Glutamatergic neuron (in vitro differentiated cells): ENCODE data around the gene SHOX. TPM values are rescaled to one million over a fixed set of nuclear protein-coding genes. Genes with fewer than 3 reads are reported as not detected.
"Not testable (repeated sequence)": the region's sequence is repeated elsewhere in the genome, so short reads cannot be mapped to it uniquely, and the experiment has no call there.

Experiments
- DNase-seq: peaks from one replicate; pipeline ENCODE4 v3.0.0; 2022
- H3K27ac Mint-ChIP-seq: one replicate; pipeline ENCODE4 v1.8.0; 2020; ENCODE audit warnings: mild to moderate bottlenecking, mixed read lengths, inconsistent platforms; ENCODE audit not compliant: unreplicated experiment
- H3K27me3 Mint-ChIP-seq: one replicate; pipeline ENCODE4 v1.8.0; 2020; ENCODE audit warnings: mild to moderate bottlenecking, moderate library complexity, mixed read lengths, inconsistent platforms; ENCODE audit not compliant: unreplicated experiment
- H3K36me3 Mint-ChIP-seq: one replicate; pipeline ENCODE4 v1.8.0; 2020; ENCODE audit warnings: mild to moderate bottlenecking, mixed read lengths, inconsistent platforms; ENCODE audit not compliant: unreplicated experiment
- H3K4me1 Mint-ChIP-seq: one replicate; pipeline ENCODE4 v1.8.0; 2020; ENCODE audit warnings: mild to moderate bottlenecking, low read depth, mixed read lengths, inconsistent platforms; ENCODE audit not compliant: unreplicated experiment
- H3K4me3 Mint-ChIP-seq: one replicate; pipeline ENCODE4 v1.8.0; 2020; ENCODE audit warnings: mild to moderate bottlenecking, mixed read lengths, inconsistent platforms; ENCODE audit not compliant: unreplicated experiment
- H3K9me3 Mint-ChIP-seq: one replicate; pipeline ENCODE4 v1.8.0; 2020; ENCODE audit warnings: mild to moderate bottlenecking, moderate library complexity, mixed read lengths, inconsistent platforms; ENCODE audit not compliant: unreplicated experiment
- total RNA-seq: library from RNA; stranded (reverse); fragmentation: NEBNext Ultra II Directional; extraction: Animal tissue kit (Norgen Biotek cat#: 25700); gene quantifications from one replicate; pipeline ENCODE4 v1.2.1, GENCODE V29; 2021; ENCODE audit not compliant: unreplicated experiment
- TF ChIP-seq, protein P1 (sequence below): fragments of 200-600 bp; sonication (generic); IDR thresholded peaks from one replicate; pipeline ENCODE4 v1.5.0; 2021; ENCODE audit not compliant: partially characterized antibody, unreplicated experiment

Gene SHOX
- total RNA-seq, 1 donor from 2014 or later, result 0.22 TPM

DNA sequence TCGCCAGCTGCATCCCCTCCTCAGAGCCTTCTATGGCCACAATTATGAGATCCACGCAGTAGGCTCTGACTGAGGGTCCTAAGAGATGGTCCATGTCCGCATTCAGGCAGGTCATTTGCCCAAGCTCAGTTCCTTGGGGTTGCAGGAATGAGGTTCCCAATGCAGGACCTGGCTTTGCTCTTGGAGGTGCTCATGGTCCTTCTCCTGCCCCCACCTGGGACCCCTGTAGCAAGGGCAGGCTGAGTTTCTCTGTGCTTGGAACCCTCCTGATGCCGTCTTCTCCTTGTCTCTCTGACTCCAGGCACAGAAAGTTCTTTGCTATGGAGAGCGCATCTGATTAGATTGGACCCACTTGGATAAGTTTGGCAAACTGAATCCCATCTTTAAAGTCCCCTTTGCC, 16.5 kb upstream of the SHOX start:
- Mint-ChIP-seq H3K9me3 (peaks cover 18% of the 10 kb centered on the region), H3K36me3 (peaks cover 37% of the 10 kb centered on the region), H3K27ac (no peak overlapping the region), H3K4me1 (peaks cover 6% of the 10 kb centered on the region), H3K4me3 (no peak overlapping the region), H3K27me3 (peaks cover 27% of the 10 kb centered on the region)
- DNase-seq, result no peak
- TF ChIP-seq, protein P1, sequence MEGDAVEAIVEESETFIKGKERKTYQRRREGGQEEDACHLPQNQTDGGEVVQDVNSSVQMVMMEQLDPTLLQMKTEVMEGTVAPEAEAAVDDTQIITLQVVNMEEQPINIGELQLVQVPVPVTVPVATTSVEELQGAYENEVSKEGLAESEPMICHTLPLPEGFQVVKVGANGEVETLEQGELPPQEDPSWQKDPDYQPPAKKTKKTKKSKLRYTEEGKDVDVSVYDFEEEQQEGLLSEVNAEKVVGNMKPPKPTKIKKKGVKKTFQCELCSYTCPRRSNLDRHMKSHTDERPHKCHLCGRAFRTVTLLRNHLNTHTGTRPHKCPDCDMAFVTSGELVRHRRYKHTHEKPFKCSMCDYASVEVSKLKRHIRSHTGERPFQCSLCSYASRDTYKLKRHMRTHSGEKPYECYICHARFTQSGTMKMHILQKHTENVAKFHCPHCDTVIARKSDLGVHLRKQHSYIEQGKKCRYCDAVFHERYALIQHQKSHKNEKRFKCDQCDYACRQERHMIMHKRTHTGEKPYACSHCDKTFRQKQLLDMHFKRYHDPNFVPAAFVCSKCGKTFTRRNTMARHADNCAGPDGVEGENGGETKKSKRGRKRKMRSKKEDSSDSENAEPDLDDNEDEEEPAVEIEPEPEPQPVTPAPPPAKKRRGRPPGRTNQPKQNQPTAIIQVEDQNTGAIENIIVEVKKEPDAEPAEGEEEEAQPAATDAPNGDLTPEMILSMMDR, result no peak

DNA sequence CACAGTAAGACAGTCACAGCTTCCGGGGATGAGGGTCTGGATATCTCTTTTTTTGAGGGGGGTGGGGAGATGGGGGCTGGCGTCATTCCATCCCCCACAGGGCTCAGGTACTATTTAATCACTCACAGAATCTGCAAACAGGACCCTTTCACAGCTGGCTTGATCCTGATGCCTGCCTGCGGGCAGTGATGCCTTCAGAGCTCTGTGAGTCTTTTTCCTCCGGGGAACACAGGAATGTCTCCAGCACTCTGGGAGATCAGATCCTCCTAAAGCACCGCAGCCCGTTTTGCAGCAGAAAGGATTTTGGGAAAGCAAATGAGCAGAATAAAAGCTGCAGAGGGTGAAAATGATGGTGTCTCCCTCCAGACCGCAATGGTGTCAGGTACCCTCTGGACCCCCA, 13.2 kb upstream of the SHOX start:
- TF ChIP-seq, protein P1, result no peak
- DNase-seq, result no peak
- peaks cover 18% of the 10 kb centered on the region for H3K36me3 Mint-ChIP-seq
- H3K9me3 Mint-ChIP-seq, result peaks cover 21% of the 10 kb centered on the region
- no peak overlapping the region for H3K27ac Mint-ChIP-seq
- peaks cover 37% of the 10 kb centered on the region for H3K27me3 Mint-ChIP-seq
- H3K4me3 Mint-ChIP-seq, result no peak overlapping the region
- H3K4me1 Mint-ChIP-seq, result peaks cover 20% of the 10 kb centered on the region

- peaks cover 20% of the 10 kb centered on the region for H3K4me1 Mint-ChIP-seq
- peak overlapping the region; percentile 80 for H3K27ac Mint-ChIP-seq
- TF ChIP-seq, protein P1, result no peak
- no peak for DNase-seq
- H3K4me3 Mint-ChIP-seq, result peak overlapping the region; percentile 90
- peaks cover 20% of the 10 kb centered on the region for H3K9me3 Mint-ChIP-seq
- peaks cover 17% of the 10 kb centered on the region for H3K36me3 Mint-ChIP-seq
- H3K27me3 Mint-ChIP-seq, result peaks cover 41% of the 10 kb centered on the region
Observed at GRCh38 chrX:617891-618290, 12.7 kb upstream of the SHOX start.

- Mint-ChIP-seq H3K36me3 (peaks cover 13% of the 10 kb centered on the region), H3K27ac (peak overlapping the region; percentile 80), H3K4me1 (peaks cover 23% of the 10 kb centered on the region), H3K27me3 (peaks cover 40% of the 10 kb centered on the region), H3K9me3 (peaks cover 17% of the 10 kb centered on the region), H3K4me3 (peak overlapping the region; percentile 90)
- DNase-seq, result not testable (repeated sequence)
Observed at GRCh38 chrX:618304-618703, 12.3 kb upstream of the SHOX start.

DNA sequence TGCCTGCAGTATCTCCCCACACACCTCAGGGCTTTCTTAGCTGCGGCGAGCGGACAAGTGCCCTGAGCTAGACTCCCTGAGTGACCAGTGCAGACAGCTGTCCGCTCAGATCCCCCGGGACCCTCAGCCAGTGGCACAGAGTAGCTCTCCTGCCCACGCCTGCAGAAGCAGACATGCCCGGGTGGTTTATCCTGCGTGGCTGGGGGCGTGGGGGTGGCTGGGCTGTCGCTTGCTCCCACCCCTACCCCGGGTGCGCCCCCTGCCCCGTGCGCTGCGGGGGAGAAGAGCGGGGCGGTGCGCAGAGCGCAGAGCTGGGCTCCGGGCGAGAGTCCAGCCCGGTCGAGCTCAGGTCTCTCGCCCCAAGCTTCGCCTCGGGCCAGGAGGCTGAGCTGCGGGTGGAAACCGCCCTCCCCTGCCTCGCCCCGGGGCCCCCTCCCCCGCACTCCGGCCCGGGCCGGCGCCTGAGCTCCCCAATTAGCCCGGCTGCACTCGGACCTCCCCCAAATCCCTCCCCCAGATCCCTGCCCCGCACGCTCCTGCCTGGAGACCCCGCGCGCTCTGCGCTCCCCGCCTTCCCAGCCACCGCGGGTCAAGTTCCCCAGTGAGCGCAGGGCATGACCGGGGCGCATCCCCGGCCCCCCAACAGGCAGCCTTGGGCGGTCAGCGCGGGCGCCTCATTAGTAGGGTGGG, 11.7 kb upstream of the SHOX start:
- peak; percentile 65 for DNase-seq
- Mint-ChIP-seq H3K36me3 (peaks cover 13% of the 10 kb centered on the region), H3K27ac (no peak overlapping the region), H3K4me1 (peaks cover 26% of the 10 kb centered on the region), H3K27me3 (peaks cover 42% of the 10 kb centered on the region), H3K4me3 (peak overlapping the region; percentile 90), H3K9me3 (peaks cover 17% of the 10 kb centered on the region)
- TF ChIP-seq, protein P1, result no peak
